ENCODE results near the gene CYP3A5.

The CYP3A5 gene

DNA sequence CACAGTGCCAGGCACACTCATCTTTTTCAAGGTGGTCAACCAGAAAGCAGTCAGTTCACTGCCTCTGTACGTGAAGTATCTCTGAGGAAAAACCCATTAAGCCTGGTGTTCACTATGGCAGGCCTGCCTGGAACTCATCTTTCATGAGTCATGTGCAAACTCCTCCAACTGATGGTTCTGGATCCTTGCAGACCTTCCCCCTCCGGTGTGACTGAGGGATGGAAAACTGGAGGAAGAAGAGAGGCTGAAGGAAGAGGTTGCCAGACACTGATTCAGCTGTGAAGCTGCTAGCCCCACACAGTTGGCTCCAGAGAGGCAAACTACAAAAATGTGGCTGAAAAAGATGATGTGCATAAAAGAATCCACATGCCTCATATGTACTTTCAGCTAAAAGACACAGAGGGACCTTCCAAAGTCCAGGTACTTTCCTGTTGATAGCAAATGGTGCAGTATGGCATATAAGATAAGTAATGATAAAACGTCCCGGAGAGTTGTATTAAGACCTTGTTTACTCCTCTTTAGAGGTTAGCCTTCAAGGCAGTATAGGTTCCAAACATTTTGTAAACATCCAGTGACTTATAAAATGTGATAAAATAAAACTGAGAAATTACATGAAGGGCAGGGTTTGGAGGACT lies 2.7 kb downstream of the CYP3A5 start:
- DNase-seq (ENCODE audit: low read depth): no peak
- TF ChIP-seq, protein P1, sequence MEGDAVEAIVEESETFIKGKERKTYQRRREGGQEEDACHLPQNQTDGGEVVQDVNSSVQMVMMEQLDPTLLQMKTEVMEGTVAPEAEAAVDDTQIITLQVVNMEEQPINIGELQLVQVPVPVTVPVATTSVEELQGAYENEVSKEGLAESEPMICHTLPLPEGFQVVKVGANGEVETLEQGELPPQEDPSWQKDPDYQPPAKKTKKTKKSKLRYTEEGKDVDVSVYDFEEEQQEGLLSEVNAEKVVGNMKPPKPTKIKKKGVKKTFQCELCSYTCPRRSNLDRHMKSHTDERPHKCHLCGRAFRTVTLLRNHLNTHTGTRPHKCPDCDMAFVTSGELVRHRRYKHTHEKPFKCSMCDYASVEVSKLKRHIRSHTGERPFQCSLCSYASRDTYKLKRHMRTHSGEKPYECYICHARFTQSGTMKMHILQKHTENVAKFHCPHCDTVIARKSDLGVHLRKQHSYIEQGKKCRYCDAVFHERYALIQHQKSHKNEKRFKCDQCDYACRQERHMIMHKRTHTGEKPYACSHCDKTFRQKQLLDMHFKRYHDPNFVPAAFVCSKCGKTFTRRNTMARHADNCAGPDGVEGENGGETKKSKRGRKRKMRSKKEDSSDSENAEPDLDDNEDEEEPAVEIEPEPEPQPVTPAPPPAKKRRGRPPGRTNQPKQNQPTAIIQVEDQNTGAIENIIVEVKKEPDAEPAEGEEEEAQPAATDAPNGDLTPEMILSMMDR (conservative IDR thresholded peaks at IDR 0.05; ENCODE audit: low read depth, low read length): no peak
- H3K4me3 ChIP-seq (ENCODE audit: low read length): no peak overlapping the region

DNA sequence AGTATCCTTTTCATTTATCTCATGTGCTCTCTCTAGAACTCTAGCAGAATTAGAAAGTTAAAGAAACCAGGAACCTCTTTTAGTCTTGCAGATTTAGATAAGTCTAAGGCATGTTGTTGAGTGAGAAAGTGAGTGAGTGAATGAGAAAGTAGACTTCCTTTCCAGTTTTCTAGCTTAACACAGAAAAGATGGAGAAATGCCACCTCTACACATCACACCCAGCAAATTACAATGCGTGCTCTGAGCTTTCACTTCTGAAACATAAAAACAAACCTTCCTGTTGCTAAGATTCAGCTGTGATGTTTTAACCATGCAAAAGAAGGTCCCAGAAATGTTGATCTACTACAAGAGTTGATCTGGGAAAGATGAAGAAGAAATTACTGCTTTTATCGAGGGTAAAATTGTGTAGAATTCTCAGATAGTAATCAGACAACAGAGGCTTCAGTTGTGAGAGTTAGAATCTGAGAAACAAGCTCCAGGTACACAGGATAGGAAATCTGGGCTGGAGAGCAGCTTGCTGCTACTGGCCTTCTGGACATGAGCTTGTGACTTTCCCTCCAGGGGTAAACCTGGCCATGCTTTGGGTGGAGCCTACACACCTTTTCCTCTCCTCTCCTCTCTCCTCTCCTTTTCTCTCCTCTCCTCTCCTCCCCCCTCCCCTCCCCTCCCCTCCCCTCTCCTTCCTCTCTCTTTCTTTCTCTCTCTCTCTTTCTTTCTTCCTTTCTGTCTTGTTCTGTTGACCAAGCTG lies 4.6 kb downstream of the CYP3A5 start:
- DNase-seq (ENCODE audit: low read depth): no peak
- TF ChIP-seq, protein P1 (conservative IDR thresholded peaks at IDR 0.05; ENCODE audit: low read depth, low read length): no peak
- H3K4me3 ChIP-seq (ENCODE audit: low read length): no peak overlapping the region

DNA sequence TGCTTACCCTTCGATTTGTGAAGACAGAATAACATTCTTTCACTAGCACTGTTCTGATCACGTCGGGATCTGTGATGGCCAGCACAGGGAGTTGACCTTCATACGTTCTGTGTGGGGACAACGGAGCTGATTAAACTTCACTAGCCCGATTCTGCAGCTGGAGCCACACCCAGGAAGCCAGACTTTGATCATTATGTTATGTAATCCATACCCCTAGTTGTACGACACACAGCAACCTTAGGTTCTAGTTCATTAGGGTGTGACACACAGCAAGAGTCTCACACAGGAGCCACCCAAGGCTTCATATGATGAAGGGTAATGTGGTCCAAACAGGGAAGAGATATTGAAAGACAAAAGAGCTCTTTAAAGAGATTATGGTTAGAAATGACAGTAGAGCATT lies 7.2 kb downstream of the CYP3A5 start:
- TF ChIP-seq, protein P1 (conservative IDR thresholded peaks at IDR 0.05; ENCODE audit: low read depth, low read length): no peak
- no peak for DNase-seq (ENCODE audit: low read depth)
- H3K4me3 ChIP-seq (ENCODE audit: low read length): no peak overlapping the region

DNA sequence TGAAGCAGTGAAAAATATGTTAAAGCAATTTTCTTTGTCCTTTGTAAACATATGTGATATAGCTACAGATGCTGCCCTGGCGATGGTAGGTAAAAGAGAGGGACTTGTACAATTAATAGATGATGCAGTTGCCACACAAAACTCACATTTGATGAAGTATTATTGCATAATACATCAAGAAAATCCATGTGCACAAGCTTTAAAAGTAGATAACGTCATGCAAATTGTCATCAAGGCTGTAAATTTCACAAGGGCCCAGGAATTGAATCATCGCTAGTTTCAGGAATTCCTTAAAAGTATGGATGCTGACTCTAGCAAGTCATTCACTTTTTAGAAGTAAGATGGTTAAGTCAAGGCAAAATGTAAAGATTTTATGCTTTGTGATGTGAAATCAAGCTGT lies 10.0 kb downstream of the CYP3A5 start:
- DNase-seq (ENCODE audit: low read depth): no peak
- TF ChIP-seq, protein P1 (conservative IDR thresholded peaks at IDR 0.05; ENCODE audit: low read depth, low read length): no peak
- H3K4me3 ChIP-seq (ENCODE audit: low read length): no peak overlapping the region

DNA sequence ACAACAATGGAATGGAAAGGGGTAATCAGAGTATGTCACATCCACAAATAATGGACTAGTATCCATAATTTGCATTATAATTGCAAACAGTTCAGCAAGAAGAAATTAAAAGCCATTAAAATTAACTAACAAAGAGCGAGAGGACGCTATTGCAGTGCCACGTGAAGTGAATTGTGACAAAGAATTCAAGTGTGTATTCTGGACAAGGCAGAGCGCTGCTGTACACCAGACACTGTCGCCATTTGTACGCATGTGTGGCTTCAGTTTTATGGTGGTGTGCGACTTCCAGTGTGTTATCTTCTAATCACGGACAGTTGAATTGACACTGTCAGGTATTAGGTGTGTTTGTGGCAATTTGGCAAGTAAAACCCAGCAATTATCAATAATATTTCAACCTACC lies 11.3 kb downstream of the CYP3A5 start:
- DNase-seq (ENCODE audit: low read depth): no peak
- TF ChIP-seq, protein P1 (conservative IDR thresholded peaks at IDR 0.05; ENCODE audit: low read depth, low read length): no peak
- H3K4me3 ChIP-seq (ENCODE audit: low read length): no peak overlapping the region

DNA sequence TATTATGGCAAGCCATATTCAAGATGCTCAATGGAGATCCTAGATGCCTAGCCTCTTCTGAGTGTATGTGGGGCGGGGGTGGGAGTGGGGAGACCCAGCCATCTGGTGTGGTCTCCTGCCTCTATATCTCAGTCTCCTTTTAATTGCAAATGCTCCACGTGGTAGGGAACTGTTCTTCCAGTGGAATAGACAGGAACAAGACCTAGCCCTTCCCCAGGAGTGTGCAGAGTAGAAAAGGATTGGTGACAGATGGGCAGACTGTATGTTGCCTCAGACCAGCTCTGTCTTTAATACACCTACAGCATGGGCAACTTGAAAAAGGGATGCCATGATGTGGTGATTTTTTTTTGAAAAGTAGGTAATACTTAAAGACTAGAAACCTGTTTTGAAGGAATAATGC lies 12.6 kb downstream of the CYP3A5 start:
- H3K4me3 ChIP-seq (ENCODE audit: low read length): no peak overlapping the region
- TF ChIP-seq, protein P1 (conservative IDR thresholded peaks at IDR 0.05; ENCODE audit: low read depth, low read length): no peak
- DNase-seq (ENCODE audit: low read depth): no peak

DNA sequence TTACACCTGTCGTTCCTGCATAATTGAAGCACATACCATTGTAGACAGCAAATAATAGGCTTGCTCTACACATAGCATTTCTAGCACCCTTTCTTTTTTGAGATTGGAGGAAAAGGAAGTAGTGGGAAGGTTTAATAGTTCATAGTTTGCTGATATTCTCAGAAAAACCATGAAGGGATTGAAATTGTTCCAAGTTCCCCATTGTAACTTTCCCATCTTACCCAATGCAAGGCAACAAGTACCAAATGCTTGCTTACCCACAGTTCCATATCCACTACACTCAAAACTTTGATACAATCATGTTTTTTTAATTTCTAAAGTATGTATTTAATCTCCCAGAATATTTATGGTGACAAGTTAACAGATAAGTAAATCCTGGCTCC lies 13.8 kb downstream of the CYP3A5 start:
- no peak for DNase-seq (ENCODE audit: low read depth)
- TF ChIP-seq, protein P1 (conservative IDR thresholded peaks at IDR 0.05; ENCODE audit: low read depth, low read length): no peak
- H3K4me3 ChIP-seq (ENCODE audit: low read length): no peak overlapping the region

Data from retinal pigment epithelial cell (primary cell).